ENCODE results near the gene SLC24A3. TPM values are rescaled to one million over a fixed set of nuclear protein-coding genes. Genes with fewer than 3 reads are reported as not detected.

The SLC24A3 gene
- total RNA-seq, 1 donor from 2014 or later = 0.08 TPM

DNA sequence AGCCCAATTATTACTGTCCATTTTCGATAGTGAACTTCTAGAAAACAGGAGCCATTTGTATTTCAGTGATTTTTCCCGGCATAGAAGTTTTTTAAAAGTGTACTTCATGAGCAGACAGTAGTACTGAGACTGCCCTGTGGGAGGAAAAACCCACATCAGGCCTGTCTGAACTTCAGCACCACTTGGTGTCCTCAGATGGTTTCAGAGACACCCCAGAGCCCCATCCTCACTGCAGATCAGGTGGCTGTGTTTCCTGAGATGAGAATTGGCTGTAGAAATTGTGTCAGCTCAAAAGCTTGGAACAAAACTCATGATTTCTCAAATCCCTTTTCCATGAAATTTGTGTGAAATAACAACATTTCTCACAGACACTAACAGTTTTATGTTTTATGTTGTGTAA is 435.6 kb downstream of the SLC24A3 start:
- Histone ChIP-seq H3K36me3 (ENCODE audit: control insufficient read depth, insufficient read depth, low read length) (no peaks in the 10 kb centered on the region), H3K27me3 (ENCODE audit: control insufficient read depth, insufficient read depth, low read length) (no peaks in the 10 kb centered on the region), H3K4me3 (ENCODE audit: low read depth, low read length) (no peak overlapping the region)
- no peak for DNase-seq (ENCODE audit: low read depth)
- TF ChIP-seq, protein P1, sequence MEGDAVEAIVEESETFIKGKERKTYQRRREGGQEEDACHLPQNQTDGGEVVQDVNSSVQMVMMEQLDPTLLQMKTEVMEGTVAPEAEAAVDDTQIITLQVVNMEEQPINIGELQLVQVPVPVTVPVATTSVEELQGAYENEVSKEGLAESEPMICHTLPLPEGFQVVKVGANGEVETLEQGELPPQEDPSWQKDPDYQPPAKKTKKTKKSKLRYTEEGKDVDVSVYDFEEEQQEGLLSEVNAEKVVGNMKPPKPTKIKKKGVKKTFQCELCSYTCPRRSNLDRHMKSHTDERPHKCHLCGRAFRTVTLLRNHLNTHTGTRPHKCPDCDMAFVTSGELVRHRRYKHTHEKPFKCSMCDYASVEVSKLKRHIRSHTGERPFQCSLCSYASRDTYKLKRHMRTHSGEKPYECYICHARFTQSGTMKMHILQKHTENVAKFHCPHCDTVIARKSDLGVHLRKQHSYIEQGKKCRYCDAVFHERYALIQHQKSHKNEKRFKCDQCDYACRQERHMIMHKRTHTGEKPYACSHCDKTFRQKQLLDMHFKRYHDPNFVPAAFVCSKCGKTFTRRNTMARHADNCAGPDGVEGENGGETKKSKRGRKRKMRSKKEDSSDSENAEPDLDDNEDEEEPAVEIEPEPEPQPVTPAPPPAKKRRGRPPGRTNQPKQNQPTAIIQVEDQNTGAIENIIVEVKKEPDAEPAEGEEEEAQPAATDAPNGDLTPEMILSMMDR (IDR thresholded peaks at IDR 0.05; ENCODE audit: insufficient read depth, low read length, poor library complexity, severe bottlenecking) = no peak

DNA sequence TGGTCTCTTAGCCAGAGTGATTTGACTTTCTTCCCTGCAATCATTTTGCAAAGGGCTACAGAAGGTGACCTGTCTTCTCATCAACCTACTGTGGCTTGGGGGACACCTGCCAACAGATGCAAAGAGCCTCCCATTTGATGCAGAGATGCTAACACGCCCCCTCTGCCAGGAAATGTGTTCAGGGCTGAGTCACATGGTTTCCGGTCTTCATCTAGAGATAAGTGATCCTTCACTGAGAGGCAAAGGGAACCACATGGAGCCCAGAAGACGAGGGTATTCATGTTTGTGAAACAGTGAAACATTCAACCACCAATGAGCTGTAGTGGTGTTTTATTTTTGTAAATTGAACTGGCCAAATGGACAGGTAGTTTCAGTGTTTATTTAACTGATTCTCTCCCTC is 436.6 kb downstream of the SLC24A3 start:
- H3K4me3 ChIP-seq (ENCODE audit: low read depth, low read length) = no peak overlapping the region
- DNase-seq (ENCODE audit: low read depth) = no peak
- H3K36me3 ChIP-seq (ENCODE audit: control insufficient read depth, insufficient read depth, low read length) = no peaks in the 10 kb centered on the region
- TF ChIP-seq, protein P1 (IDR thresholded peaks at IDR 0.05; ENCODE audit: insufficient read depth, low read length, poor library complexity, severe bottlenecking) = no peak
- no peaks in the 10 kb centered on the region for H3K27me3 ChIP-seq (ENCODE audit: control insufficient read depth, insufficient read depth, low read length)

DNA sequence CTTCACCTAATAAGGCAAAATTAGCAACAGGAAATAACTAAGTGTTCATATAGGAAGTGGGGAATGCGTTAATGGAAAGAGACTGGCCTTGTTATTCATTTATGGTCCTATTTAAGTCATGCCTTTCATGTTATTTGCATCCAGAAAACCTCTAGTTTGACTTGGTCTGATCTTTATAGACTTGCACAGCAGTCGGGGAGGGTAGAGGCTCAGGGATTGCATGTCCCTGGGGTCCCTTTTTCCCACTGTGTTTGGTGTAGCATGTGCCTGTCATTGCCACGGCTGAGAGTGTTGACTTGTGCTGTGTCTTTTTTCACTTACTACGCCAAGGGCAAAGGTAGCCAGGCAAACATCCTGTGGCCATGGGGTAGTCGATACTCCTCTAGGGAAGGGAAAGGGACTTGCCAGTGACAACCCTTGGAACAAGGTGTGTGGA is 440.2 kb downstream of the SLC24A3 start:
- H3K27me3 ChIP-seq (ENCODE audit: control insufficient read depth, insufficient read depth, low read length) = no peaks in the 10 kb centered on the region
- H3K36me3 ChIP-seq (ENCODE audit: control insufficient read depth, insufficient read depth, low read length) = no peaks in the 10 kb centered on the region
- TF ChIP-seq, protein P1 (IDR thresholded peaks at IDR 0.05; ENCODE audit: insufficient read depth, low read length, poor library complexity, severe bottlenecking) = no peak
- no peak for DNase-seq (ENCODE audit: low read depth)
- H3K4me3 ChIP-seq (ENCODE audit: low read depth, low read length) = no peak overlapping the region

DNA sequence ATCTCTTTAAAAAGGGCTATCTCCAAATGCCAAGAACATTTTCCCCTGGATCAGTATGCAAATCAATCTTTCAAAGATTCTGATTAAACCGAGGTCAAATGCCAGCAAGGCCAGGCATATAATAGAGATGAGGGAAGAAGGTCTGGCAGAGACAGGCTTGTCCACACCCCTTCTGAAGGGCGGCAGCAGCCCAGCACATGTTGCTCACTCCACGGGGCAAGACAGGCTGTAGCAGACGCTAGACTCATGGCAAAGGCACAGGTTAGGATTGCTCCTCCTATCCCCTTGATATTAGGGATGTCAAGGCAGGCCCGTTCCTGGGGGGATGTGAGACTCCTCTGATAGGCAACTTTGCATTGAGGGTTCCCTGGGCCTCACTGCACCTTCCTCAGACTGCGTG is 440.9 kb downstream of the SLC24A3 start:
- TF ChIP-seq, protein P1 (IDR thresholded peaks at IDR 0.05; ENCODE audit: insufficient read depth, low read length, poor library complexity, severe bottlenecking) = no peak
- DNase-seq (ENCODE audit: low read depth) = no peak
- H3K27me3 ChIP-seq (ENCODE audit: control insufficient read depth, insufficient read depth, low read length) = no peaks in the 10 kb centered on the region
- H3K4me3 ChIP-seq (ENCODE audit: low read depth, low read length) = no peak overlapping the region
- no peaks in the 10 kb centered on the region for H3K36me3 ChIP-seq (ENCODE audit: control insufficient read depth, insufficient read depth, low read length)

DNA sequence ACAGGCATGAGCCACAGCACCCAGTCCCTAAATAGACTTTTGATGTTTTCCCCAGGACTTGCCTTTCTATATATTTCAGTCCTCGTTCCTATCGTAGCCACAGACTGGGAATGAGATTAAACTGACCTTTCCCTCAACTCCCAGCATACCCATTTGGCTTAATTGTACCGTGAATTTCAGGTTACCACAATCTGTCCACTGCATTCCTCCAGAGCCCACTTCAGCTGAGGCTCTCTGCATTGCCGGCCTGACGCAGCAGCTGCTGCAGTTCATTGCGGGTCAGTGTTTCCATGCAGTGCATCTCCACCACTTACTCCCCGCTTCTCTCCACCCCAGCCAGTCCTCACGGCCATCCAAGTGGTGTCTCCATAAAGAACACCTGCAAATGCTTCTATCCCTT is 442.5 kb downstream of the SLC24A3 start:
- Histone ChIP-seq H3K4me3 (ENCODE audit: low read depth, low read length) (no peak overlapping the region), H3K27me3 (ENCODE audit: control insufficient read depth, insufficient read depth, low read length) (no peaks in the 10 kb centered on the region), H3K36me3 (ENCODE audit: control insufficient read depth, insufficient read depth, low read length) (no peaks in the 10 kb centered on the region)
- no peak for DNase-seq (ENCODE audit: low read depth)
- TF ChIP-seq, protein P1 (IDR thresholded peaks at IDR 0.05; ENCODE audit: insufficient read depth, low read length, poor library complexity, severe bottlenecking) = no peak

DNA sequence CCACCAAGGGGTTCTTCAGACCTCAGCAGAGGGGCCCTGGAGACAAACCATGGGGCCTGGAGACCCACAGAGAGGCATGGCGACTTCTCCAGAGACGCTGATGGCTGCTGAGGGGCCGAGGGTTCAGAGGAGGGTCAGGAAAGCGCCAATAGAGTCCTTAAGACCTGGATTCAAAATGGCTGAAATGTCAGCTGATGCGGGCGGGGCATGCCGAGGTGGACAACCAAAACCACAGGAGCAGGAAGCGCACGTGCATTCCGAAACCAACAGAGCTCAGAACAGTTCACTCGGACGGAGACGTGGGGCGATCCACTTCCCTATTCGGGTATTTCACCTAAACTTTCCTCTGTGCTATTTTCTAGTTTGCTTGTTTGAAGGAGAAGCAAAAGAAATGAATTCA is 445.7 kb downstream of the SLC24A3 start:
- no peaks in the 10 kb centered on the region for H3K36me3 ChIP-seq (ENCODE audit: control insufficient read depth, insufficient read depth, low read length)
- H3K27me3 ChIP-seq (ENCODE audit: control insufficient read depth, insufficient read depth, low read length) = peaks cover 15% of the 10 kb centered on the region
- DNase-seq (ENCODE audit: low read depth) = no peak
- TF ChIP-seq, protein P1 (IDR thresholded peaks at IDR 0.05; ENCODE audit: insufficient read depth, low read length, poor library complexity, severe bottlenecking) = no peak
- H3K4me3 ChIP-seq (ENCODE audit: low read depth, low read length) = no peak overlapping the region
